Measurements from ENCODE around the gene PRKAR1B.

PRKAR1B gene

DNA sequence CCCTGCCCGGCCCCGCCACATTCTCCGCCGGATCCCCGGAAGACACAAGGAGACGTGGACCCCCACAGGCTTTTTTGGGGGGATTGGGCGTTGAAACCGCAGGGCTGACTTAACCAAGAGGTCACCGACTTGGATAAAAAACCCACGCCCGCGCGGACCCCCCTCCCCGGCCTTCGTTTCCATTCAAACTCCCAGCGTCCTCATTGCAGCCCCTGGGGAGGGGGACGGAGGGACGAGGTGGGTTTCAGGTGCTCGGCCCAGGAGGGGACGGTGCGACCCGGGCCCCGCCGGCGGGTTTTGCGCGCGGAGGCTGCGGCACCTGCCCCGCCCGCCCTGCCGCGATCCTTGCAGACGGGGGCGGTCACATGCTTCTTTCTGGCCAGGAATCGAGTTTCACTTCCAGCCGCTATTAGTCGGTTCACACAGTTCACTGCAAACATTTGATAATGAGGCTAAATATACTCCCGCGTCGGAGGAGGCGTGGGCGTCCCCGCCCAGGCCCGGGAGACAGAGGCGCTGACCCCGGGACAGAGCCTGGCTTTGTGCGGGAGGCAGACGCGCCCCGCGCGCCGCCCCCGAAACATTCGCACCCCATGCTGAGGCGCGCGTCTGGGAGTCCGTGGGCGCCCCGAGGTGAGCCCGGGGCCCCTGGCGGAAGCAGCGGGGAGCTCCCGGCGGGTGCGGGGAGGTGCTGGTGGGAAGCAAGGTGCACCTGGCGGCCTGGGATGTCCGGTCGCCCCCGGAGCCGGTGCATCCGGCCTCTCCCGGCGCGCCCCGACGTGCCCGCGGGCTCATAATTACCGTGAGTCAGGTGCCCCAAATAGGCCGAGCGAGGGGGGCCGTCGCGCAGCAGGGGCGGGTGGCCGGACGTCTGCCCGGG is 204.8 kb downstream of the PRKAR1B start:
- no peak for DNase-seq (ENCODE audit: low read depth in 2 of 2)

DNA sequence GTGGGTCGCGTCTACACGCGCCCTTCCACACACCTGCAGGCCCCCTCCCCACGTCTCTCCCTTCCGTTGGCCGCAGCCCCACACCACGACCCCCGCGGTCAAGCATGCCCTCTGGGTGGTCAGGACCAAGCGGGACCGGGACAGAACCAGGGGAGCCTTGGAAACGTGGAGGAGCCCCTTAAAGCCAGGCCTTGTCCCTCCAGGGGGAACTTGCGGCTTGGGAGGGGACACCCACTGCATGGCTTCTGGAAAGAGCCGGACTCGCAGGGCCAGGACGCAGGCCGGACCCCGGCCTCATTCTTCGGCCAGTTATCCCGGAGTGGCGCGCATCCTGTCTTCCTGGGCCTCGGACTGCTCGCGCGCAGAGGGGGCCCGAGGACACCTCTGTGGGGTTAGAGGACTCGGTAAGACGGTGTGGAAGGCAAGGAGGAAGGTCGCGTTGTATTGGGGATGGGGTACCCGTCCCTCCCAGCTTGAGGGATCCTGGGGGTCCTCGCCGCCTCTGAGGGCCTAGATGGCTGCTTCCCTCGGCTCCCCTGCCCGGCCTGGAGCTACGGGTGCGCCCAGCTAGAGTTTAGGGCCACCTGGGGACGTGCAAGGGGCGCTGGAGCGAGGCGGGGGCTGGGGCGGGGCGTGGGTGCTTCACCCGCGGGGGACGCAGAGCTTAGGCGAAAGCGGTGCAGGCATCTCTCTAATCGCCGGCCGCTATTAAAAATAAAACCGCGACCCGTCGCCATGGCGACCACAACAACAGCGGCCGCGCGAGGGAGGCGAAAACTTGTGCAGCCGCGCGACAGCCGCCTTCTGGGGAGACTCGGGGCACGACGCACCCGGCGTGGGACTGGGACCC is 205.6 kb downstream of the PRKAR1B start:
- no peak for DNase-seq (ENCODE audit: low read depth in 2 of 2)

DNA sequence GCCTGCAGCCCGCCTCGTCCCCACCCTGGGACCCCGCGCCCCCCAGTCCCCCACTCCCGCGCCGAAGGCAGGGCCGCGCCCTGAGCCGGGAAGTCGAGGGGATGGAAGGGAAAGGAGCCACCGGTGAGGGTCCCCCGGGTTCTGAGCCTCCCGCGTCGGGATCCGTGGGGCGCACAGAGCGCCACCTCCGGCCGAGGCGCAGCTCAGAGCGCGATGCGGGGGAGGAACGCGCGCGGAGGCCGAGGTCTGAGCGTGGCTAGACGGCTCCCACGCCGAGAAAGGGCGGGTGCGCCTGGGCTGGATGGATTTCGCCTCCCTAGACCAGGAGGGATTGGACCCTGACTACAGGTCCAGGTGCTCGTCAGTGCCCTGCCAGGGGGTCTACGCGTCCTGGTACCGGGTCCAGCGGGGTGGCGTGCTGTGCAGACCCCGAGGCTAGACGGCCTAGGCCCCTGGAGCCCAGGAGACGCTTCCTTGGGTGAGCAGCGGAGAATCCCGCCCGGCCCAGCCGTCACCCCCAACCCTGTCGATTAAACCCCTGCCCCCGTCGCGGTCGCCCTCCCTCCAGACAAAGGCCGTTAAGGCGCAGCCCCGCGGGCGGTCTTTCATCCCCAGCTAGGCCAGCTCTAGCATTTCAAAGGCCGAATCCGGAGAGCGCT is 206.4 kb downstream of the PRKAR1B start:
- no peak for DNase-seq (ENCODE audit: low read depth in 2 of 2)

DNA sequence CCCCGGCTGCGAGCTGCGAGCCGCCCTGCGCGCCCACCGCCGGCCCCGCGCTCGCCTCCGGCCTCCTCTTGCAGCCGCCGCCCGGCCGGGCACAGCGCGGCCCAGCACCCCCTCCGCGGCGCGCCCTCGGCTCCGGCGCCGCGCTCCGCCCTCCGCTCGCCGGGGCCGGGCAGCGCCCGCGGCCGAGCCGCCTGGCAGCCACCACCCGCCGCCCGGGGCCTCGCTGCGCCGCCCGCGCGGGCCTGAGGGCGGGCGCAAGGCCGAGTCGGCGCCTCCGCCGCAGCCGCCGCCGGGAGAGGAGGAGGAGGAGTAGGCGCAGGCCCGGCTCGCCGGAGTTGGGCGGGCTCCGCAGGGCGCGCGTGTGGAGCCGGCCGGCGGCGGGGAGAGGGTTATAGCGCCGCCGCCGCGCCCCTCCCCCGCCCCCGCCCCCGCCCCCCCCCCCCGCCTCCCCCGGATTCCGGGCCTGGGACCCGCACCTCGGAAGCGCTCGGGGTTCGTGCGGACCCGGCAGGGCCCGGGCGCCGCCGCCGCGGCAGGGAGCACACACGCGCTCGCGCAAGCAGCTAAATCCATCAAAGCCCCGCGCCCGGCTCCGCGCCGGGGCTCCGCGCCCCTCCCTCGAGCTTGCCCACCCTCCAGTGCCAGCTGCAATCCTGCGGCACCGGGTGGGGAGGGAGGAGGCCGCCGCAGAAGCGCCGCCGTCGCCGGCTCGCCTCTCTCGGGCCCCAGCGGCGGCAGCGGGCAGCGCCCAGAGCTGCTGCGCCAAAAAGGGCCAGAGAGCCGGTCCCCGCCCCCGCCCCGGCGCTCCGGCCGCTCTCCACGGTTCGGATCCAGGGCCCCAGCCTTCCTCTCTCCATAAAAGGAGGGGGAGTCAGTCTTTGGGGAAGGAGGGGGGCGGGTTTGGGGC is 207.3 kb downstream of the PRKAR1B start, which contains the start of gene PDGFA:
Gene PDGFA (minus strand): TSS at position 363 of the 907 bp plus-strand sequence. CDS start 845 bp downstream, outside the sequence.
- no peak for DNase-seq (ENCODE audit: low read depth in 2 of 2)

DNA sequence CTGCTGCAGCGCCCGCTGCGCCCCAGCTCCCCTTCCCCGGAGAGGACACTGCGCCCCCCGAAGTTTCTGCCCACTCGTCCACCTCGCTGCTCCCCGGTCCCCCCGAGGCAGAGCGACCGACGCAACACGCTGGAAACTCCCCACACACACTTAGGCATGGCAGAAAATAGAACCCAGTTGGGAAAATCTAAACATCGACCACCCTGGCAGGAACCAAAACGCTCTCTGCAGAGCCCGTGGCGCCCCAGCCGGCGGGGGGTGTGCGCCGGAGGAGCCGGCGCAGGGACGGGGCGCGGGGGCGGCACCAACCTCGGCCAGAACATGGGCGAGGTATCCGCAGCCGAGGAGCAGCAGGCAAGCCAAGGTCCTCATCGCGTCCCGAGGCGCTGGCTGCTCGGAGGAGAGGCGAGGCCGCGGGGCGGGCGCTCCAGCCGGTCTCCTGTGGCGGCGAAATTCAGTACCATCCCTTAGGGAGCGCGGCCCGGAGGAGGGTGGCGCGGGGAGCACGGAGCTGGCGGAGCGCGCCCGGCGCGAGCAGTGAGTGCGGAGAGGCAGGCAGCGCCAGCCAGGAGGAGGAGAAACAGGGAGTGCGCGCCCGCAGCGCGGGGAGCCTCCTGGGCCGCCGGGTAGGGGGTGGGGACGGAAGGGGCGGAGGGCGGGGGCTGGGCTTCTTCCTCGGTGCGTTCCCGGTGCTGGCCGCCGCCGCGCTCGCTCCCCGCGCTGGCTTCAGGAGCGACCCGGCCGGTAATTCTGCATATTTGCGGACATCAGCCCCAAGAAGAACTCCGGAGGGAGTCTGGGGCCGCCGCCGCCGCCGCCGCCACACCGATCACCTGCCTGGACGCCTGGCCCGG is 208.2 kb downstream of the PRKAR1B start:
- DNase-seq (ENCODE audit: low read depth in 2 of 2), result no peak

DNA sequence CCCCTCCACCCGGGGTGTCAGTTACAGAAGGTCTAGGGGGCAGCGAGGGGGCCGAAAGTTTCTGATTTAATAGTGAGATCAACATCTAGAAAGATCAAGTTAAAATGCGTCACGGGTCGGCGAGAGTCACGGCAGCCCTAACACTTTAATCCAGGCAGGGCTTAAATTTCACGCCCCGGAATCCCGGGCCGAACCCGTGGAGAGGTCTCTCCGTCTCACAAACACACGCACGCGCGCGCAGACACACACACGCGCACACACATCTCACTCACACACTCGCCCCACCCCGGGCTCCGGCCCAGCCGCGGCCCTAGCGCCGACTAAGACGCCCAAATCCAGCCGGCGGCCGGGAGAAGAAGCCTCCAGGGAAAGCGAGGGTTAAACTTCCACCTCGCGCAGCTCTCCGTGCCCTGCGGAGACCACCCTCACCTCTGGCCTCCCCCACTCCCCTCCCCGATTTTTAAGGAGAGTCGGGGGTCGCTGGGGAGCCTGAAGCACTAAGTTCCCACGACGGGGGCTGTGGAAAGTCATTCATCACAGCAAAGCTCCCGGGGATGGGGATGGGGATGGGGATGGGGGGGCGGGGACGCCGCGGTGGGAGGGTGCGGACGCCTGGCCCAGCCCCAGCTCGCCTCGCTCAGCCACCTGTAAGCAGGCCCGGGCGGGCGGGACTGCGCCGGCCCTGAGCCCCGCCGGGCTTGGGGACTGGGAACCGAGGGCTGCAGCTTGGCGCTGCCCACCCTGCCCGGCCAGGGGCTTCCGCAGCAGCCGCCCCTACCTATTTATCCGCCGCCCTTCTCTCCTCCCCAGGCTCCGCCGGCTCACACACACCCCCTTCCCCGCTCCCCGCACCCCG is 209.1 kb downstream of the PRKAR1B start:
- DNase-seq (ENCODE audit: low read depth in 2 of 2), result no peak

DNA sequence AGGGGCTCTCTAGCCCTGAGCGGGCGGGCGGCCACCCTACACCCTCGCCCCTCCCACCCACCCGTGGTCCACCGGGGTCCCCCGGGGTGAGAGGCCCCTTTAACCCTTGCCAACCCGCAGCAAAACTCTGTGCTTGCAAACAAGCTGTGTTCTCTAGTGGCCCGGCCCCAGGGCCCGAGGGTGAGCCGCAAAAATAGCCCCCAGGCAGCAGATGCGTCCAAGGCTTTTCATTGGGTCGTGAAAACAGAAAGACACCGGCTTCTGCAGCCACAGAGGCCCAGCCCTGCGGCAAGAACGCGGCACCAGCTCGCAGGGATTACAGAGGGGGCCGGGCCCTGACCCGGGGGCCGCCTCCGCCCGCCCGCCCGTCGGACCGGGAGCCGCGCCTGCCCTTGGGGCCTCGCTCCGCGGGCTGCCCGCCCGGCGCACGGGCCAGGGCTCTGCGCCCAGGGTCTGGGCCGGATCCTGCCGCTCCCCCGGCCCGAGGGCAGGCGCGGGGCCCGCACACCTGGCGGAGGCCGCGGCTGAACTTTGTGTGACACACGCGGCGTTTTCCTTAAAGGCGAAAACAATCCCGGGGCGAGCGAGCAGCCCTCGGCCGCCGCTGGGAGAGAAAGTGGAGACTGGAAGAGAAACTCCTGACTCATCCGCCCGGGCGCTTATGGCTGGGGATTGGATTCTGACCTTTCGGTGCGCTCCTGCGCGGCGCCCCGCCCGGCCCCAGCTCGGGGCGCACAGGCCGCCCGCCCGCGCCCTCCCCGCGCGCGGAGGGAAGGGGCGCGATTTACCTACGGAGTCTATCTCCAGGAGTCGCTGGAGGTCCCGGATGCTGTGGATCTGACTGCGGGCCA is 210.2 kb downstream of the PRKAR1B start:
- DNase-seq (ENCODE audit: low read depth in 2 of 2), result no peak

DNA sequence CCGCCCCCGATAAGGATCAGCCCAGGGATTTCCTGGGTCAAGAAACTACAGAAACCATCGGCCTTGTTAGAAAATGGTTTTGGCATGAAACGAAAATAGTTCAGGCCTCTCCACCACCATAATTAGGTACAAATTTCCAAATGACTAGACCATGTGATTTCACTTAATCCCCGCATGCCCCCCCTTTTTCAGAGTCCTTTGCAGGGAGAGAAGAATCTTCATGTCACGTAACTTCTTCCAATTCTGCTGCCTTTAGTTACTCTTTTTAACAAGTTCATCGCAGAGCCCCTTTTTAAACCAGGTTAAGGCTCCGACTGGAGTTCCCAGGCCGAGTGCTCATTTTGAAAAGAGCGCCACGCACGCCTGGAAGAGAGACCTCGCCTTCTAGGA is 210.9 kb downstream of the PRKAR1B start:
- DNase-seq (ENCODE audit: low read depth in 2 of 2), result no peak

DNA sequence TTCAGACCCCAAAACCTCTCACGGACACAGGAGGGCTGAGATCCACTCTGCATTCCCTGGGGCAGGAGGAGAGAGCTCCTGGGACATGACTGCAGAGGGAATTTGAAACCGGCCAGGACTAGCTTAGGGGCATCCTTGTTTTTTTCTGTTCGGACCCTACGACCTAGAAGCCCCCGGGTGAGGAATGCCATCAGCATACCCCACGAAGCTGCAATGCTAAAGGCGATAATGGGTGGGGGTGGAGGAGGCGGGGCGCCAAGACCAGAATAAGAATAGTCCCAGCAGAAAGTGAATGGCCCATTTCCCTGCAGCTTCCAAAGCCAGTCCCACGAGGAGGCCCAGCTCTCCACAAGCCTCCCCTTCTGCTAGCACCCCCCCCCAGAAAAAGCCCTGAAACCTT is 211.5 kb downstream of the PRKAR1B start:
- DNase-seq (ENCODE audit: low read depth in 2 of 2), result no peak

DNA sequence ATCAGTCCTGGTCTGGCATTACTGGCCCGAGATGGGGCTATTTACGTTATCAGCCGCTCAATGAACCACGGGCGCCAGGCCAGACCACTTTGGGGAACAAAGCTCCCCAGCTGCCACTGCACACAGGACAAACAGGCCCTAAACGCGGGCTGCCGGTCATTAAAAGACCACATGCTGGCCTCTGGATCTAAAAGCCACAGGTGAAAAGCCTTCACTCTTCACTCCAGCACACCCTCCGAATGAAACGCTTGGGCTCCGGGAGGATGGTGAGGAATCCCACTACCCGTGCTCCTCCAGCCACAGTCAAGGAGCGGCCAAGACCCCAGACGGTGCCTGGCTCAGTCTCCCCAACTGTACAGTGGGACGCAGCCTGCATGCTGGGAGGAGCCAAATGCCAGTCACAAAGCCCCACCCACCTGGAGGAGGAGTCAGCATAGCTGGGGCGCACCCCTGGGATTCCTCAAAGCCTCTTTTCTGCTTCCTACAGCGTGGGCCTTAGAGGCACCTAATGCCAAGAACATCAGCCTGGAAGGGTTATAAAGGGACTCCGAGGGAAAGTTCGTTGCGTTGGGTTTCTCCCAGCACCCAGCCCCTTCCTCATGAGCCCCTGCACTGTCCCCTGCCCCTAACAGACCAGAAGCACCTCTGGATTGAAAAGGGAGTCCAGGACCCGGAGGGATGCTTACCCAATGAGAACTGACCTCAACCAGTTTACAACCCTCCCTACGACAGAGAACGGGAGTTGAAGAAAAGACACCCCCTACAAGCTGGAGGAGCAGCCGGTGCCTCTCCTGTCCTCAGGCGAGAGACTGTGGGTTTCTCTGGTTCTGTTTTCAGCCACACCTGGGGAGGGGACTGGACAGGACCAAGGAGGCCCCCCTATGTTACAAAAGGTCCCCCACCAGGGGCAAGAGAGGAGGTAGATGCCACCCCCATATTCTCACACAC is 212.2 kb downstream of the PRKAR1B start:
- DNase-seq (ENCODE audit: low read depth in 2 of 2), result no peak

DNA sequence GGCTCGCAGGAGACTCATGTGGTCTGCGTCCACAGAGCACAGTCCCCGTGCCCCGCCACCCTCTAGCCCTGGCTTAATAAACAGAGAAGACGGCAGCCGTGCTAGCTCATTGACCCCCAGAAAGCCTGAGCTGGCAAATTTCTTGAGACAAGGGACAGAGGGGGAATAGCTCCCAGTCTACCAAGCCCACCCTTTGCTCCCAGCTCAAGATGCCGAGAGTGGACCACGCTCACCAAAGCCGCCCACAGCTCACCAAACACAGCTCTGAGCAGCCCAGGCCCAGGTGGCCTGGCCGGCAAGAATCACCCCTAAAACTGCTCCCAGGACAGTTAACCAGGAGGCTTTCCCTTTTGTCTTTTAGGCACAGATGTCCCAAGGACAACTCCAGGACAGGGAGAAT is 212.8 kb downstream of the PRKAR1B start:
- no peak for DNase-seq (ENCODE audit: low read depth in 2 of 2)

DNA sequence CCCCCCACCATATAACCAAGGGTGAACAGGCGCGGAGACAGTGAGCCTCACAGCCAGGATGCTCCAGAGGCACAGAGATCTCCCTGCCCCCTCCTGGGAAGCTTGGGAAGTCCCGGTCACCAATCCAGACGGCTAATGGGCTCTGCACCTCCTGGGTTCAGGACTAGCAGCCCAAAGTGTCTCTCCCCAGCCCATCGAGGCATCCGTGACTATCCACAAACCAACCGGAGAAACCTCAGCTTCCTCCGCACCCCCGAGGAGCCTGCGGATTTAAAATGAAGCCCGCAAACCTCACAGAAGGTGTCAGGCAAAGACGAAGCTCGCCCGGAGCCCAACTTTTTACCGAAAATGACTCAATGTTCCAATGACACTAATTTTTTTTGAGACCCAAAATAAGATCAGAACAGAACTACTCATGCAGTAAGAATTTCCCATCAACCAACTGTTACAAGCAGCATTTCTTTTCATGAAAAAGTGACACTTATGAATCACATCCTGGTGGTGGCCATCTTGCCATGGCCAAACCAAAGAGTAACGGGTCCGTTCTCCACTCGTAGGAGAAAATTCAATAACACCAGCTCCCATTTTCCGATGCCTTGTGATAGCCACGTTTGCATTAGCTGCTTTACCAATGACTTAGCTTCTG is 213.4 kb downstream of the PRKAR1B start:
- no peak for DNase-seq (ENCODE audit: low read depth in 2 of 2)

DNA sequence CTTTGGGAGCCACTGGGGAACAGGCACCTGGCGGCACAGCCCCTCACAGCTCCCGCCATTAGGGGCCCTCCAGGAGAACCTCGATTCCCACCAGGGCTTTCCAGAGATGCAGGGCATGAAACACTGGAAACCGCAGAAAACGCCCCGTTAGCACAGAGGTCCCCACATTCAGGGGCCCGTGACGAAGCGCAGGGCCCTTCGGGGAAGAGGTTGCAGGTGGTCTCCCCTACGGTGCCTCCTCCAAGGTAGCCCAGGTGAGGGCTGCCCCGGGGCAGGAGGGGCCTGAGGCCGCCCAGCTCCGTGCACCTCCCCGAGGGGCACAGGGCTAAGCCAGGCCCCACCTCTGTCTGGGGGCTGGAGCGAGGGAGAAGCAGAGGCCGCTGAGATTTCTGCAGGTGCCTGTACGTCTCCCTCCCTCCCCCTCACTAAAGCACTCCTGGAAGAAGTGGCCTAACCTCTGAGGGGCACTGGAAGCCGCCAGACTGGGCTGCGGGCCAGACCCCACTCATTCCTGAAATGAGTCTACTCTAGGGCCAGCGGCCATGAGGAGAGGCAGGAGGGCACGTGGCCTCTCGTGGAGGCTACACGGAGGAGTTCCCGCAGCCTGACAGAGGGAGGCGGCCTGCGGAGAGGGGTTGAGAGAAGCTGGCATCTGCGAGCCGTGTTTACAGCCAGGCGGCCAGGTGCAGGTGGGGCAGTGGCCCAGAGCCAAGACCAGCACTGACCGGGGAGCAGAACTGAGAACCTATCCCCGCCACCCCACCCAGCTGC is 214.4 kb downstream of the PRKAR1B start:
- DNase-seq (ENCODE audit: low read depth in 2 of 2), result no peak

DNA sequence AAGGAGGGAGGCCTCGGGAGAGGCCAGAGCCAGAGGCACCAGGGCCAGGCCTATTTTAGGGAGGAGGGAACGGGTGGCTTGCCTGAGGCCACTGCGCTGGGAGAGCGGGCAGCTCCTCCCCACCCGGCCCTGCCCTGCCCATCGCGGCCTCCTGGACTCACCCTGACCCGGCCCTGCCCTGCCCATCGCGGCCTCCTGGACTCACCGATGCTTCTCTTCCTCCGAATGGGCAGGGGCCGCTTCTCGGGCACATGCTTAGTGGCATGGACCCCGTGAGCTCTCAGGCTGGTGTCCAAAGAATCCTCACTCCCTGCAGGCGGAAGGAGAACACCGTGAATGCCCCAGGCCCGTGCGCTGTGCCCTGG is 215.0 kb downstream of the PRKAR1B start:
- no peak for DNase-seq (ENCODE audit: low read depth in 2 of 2)

DNA sequence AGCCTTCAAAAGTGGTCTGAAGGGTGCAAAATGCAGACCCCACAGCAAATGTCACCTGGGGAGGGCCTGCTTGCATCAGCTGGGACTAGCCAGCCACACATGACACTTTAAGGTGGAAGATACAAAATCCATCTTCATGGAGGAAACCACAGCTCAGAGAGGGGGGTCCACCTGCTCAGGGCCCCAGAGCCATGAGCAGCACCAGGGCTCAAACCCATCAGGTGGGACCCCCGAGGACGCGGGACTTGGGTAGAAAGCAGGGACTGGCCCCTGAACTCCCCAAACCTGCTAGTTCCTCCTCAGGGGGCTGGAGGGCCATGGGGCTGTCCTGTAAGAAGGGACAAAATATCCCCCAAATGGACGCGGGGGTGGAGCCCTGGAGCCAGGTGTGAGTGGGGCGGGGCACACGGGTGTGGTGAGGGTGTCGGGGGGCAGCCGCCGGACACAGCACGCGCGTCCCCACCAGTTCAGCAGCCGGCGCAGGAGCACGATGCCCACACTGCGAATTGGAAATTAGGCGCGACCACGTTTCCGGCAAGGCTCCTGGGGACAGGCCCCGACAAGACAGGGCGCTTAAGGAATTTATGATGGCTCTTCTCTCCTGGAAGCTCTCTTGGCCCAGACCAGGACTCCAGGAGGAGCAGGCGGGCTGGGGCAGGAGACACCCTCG is 215.5 kb downstream of the PRKAR1B start:
- no peak for DNase-seq (ENCODE audit: low read depth in 2 of 2)

Data from stimulated activated CD8-positive, alpha-beta memory T cell treated with anti-CD3 and anti-CD28 coated beads, Interleukin-15, amount 100 ng/mL, for 4 hours (primary cell).